GM19455 (cell line): Measurements from ENCODE around the gene FOSL1.
"Not testable (repeated sequence)": the region's sequence is repeated elsewhere in the genome, so short reads cannot be mapped to it uniquely, and the experiment has no call there.

ENCODE experiments used
- ATAC-seq: cut with Tn5 transposase; IDR thresholded peaks from one replicate; pipeline ENCODE4 v1.9.1; 2021; ENCODE audit not compliant: unreplicated experiment

The FOSL1 gene

GRCh38 chr11:65896034-65896999, 3.9 kb downstream of the FOSL1 start:
- ATAC-seq, result no peak

DNA sequence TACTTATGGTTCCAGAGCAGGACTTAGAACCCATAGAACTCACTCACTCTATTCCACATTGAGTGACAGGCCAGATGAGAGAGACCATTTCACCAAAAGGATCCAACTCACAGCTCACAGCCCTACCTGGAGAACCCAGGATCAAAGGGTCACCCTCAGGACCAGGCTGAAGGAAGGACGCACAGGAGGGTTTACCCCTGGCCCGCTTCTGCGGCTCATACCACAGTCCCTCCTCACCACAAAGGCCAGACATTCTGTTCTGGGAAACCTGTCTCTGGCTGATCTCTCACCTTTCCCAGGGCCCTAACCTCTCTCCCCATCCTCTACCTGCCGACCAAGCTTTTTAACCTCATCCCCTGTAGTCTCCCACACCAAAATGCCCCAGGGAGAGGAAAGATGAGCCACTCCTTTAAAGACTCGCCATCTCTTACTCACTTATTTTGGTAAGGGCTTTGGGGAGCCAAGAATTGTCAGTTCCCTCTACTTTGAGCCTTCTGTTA, 4.7 kb downstream of the FOSL1 start:
- no peak for ATAC-seq

DNA sequence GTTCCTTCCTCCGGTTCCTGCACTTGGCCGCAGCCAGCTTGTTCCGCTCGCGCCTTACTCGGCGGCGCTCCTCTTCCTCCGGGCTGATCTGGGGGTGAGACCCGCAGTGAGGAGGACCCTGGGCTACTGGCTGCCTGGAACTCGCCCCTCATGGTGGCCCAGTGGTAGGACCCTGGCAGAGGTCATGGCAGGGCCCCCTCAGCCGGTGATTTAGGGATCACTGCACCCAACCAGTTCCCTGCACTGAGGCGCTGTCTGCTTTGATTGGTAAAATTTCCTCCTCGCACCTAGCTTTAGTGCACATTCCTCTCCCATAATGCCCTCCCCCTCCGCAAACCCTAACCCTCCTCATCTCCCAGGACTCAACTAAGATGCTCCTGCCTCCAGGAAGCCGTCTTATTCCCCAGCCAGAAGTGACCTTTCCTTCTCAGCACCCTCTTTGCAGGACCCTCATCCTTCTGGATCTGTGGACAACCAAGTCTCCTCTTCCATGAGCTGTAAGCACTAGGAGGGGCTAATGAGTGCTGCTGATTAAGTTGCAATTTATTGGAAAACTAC, 6.1 kb downstream of the FOSL1 start:
- ATAC-seq, result no peak

DNA sequence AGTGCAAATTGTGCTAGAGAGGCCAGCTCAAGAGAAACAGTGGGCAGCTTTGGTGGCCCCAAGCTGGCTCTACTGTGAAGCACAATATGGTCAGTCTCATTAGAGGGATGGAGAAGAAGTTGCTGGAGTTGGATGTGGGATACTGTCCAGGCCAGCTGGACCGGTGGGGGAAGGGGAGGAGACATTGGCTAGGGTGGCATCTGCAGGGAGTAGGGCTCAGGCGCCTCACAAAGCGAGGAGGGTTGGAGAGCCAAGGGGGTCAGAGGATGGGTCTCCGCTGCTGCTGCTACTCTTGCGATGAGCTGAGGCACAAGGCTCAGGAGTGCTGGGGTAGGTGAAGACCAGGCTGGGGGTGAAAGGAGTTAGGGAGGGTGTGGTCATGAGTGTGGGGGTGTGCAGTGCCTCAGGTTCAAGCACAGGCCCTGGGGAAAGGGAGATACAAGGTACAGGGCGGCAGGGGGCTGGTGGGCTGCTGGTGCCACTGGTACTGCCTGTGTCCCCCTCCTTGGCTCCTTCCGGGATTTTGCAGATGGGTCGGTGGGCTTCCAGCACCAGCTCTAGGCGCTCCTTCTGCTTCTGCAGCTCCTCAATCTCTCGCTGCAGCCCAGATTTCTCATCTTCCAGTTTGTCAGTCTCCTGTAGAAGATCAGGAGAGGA, 7.4 kb downstream of the FOSL1 start:
- no peak for ATAC-seq

- not testable (repeated sequence) for ATAC-seq
Observed at GRCh38 chr11:65892137-65892540, 8.0 kb downstream of the FOSL1 start.

DNA sequence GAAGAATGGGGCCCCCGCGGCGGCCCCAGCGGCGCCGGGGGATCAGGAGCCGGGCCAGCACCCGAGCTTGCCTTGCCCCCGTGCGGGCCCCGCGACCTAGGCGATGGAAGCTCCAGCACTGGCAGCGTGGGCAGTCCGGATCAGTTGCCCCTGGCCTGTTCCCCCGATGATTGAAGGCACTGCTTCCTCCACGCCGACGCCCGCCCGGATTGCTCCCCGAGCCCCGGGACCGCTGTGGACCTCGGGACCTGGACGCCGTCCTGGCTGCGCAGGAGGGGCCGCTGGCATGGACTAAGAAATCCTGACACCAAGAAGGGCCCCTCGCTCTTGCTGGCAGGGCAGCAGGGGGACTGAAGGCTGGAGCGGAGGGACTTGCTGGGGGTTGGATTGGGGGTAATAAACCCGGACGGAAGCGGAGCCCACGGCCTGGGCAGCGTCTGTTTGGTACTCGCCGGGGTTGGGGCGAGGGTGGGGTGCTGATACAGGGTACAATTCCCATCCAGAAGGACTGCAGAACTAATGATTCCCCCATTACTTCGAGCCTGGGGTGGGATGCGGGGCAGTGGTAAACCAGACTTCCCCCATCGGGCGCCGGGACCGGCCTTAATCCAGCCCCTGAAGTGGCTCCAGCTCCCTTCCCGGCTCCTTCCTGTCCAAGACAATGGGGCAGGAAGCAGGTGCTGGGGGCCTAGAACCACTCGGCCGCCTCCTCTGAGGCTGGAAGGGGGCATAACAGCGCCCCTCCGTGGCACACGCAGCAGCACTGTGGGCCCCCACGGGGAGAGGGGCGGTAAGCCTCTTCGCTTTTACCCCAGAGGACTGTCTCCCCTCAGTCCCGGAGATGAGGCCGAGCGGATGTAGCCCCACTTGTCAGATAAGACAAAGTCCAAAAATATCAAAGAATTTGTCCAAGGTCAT, 8.7 kb downstream of the FOSL1 start:
- ATAC-seq, result no peak

- peak; percentile 53 for ATAC-seq
Observed at GRCh38 chr11:65890324-65891218, 9.6 kb downstream of the FOSL1 start, which contains the start of gene CCDC85B. TSS of gene CCDC85B (plus strand) at chr11:65890673. CDS start at chr11:65890784, 111 bp downstream.

- peak; percentile 47 for ATAC-seq
Observed at GRCh38 chr11:65888163-65888814, 11.9 kb downstream of the FOSL1 start, which contains the start of gene FIBP. TSS of gene FIBP (minus strand) at chr11:65888471. CDS start at chr11:65888418, 53 bp downstream.

DNA sequence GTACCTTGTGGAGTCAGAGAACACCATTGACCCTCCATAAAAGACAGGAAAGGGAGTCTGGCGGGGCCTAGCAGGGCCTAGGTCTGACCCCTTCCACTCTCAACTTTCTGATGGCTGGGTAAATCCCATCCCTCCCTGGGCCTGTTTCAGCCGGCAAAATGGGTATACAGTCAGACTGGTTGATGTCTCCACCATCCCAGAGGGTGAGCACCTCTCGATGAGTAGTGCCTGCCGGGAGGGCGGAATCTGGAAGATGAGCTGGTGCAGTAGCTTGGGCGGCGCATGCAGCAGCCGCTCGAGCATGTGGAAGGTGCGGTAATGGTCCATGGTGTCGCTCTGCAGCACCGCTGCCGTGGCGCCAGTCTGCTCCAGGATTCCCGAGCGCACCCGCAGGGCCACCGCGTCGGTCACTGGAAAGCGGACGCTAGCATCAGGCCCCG, 12.4 kb downstream of the FOSL1 start:
- ATAC-seq, result no peak

GRCh38 chr11:65886826-65887722, 13.1 kb downstream of the FOSL1 start:
- ATAC-seq, result no peak

GRCh38 chr11:65885808-65886536, 14.2 kb downstream of the FOSL1 start:
- no peak for ATAC-seq

- no peak for ATAC-seq
Observed at GRCh38 chr11:65885231-65885630, 15.0 kb downstream of the FOSL1 start.

DNA sequence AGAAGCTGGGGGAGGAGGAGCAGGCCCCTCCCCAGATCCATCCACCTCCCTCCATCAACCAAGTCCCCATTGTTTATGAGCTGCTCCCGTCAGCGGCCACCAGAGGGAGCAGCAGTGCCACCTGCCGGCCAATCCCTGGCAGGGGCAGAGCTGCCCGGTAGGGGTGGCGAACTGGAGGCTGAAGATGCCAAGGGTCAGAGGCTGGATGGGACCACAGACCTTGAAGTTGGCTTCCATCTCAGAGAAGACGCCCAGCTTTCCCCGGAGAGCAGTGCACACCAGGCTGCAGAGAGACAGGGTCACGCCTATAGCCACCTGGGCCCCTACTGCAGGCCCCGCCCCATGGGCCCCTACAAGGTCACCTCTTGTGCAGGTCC, 15.5 kb downstream of the FOSL1 start:
- ATAC-seq, result no peak

DNA sequence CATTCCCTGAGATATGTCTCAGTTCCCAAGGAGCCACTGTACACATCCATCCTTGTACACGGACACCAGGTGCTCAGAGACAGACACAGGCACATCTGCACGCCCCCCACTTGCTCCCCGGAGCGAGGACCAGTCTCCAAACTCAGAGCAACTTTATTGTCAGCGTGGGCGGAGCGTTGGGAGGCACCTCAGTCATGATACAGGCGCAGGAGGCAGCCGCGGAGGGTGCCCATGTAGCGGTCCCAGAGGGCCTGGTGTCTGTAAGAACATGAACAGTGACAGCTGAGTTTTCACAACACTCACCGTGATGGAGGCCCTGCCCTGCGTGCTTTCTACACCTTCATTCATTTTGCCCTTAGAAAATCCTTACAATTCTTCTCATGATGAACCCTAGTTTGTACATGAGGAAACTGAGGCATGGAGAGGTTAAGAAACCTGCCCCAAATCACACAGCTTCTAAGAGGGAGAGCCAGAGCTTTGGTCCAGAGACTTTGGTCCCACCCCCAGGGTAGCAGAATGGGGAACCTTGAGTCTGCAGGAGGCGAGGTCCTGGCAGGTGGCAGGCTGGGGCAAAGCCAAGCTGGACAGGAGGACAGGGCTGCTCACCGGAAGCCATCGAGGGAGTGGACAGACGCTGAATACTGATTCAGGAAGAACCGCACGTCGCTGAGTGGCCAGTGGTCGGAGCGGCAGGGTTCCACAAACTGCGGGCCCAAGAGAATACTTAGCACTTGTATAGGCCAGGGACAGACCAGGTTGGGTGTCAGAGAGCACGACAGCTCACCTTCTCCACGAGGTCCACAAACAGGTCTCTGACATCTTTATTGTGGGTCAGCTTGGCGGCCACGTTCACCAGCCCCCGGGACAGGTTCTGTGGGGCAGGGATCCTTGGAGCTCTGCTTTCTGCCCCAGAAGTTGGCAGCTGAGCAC, 16.1 kb downstream of the FOSL1 start:
- no peak for ATAC-seq

DNA sequence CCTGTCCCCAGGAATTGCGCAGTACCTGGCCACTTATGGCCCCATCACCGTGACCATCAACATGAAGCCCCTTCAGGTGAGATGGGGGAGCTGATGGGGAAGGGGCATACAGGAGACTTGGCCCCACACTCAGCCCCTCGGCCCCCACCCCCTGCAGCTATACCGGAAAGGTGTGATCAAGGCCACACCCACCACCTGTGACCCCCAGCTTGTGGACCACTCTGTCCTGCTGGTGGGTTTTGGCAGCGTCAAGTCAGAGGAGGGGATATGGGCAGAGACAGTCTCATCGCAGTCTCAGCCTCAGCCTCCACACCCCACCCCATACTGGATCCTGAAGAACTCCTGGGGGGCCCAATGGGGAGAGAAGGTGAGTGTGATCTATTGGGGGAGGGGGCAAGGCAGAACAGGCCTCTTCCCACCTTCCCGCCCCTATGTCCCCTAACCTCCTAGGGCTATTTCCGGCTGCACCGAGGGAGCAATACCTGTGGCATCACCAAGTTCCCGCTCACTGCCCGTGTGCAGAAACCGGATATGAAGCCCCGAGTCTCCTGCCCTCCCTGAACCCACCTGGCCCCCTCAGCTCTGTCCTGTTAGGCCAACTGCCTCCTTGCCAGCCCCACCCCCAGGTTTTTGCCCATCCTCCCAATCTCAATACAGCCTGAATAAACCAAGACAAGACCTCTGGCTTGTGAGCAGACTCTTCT, 17.0 kb downstream of the FOSL1 start:
- no peak for ATAC-seq
